GM10266 (cell line): ENCODE results near the gene KCNIP4.
"Not testable (repeated sequence)": the region's sequence is repeated elsewhere in the genome, so short reads cannot be mapped to it uniquely, and the experiment has no call there.

ENCODE experiments used
- DNase-seq: peaks from one replicate; pipeline ENCODE4 v3.0.0; 2012; ENCODE audit errors: extremely low spot score
- TF ChIP-seq, protein P1 (sequence below): IDR thresholded peaks from 2 replicates; pipeline ENCODE4 v1.5.1; 2012; ENCODE audit warnings: mild to moderate bottlenecking, low read depth; ENCODE audit not compliant: control insufficient read depth, insufficient read depth; ENCODE audit errors: missing control alignments

KCNIP4 gene

DNA sequence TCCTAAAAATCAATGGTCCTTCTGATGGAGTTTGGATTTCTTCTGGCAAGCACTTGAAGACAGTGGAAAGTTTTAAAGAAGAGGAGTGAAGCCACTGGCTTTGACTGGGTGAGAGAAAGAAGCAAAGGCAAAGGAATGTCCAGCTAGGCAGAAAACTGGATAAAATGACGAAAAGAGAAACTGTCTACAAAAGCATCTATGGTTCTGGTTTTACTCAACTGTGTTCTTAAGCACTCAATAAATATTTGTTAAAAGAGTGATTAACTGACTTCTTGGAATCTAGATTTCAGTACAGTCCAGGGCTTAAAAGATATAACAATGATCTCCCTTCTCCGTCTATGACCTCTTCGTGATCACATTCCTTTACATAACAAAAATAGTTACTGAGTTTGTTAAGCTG, 1195.9 kb downstream of the KCNIP4 start:
- DNase-seq: no peak
- TF ChIP-seq, protein P1, sequence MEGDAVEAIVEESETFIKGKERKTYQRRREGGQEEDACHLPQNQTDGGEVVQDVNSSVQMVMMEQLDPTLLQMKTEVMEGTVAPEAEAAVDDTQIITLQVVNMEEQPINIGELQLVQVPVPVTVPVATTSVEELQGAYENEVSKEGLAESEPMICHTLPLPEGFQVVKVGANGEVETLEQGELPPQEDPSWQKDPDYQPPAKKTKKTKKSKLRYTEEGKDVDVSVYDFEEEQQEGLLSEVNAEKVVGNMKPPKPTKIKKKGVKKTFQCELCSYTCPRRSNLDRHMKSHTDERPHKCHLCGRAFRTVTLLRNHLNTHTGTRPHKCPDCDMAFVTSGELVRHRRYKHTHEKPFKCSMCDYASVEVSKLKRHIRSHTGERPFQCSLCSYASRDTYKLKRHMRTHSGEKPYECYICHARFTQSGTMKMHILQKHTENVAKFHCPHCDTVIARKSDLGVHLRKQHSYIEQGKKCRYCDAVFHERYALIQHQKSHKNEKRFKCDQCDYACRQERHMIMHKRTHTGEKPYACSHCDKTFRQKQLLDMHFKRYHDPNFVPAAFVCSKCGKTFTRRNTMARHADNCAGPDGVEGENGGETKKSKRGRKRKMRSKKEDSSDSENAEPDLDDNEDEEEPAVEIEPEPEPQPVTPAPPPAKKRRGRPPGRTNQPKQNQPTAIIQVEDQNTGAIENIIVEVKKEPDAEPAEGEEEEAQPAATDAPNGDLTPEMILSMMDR: no peak

DNA sequence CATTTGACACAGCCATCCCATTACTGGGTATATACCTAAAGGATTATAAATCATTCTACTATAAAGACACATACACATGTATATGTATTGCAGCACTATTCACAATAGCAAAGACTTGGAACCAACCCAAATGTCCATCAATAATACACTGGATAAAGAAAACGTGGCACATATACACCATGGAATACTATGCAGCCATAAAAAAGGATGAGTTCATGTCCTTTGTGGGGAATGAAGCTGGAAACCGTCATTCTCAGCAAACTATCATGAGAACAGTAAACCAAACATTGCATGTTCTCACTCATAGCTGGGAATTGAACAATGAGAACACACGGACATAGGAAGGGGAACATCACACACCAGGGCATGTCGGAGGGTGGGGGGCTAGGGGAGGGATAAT, 1202.6 kb downstream of the KCNIP4 start:
- not testable (repeated sequence) for DNase-seq

DNA sequence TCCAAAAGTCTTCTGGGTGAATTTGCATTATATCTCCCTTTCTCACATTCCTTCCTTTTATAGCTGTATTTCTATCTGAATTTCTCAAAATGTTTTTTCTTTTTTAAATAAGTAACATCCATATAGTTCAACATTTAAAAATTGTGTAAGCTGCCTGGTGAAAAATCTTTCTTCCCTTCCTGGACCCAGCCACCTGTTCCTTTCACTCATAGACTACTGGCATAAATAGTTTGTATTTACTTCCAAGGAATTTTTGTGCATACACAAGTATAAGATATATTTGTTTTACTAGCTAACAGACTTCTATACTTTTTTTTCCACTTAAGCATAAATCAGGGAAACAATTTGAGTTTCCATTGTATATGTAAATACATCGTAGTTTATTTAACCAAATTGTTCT, 1212.6 kb downstream of the KCNIP4 start:
- no peak for DNase-seq
- TF ChIP-seq, protein P1: no peak

DNA sequence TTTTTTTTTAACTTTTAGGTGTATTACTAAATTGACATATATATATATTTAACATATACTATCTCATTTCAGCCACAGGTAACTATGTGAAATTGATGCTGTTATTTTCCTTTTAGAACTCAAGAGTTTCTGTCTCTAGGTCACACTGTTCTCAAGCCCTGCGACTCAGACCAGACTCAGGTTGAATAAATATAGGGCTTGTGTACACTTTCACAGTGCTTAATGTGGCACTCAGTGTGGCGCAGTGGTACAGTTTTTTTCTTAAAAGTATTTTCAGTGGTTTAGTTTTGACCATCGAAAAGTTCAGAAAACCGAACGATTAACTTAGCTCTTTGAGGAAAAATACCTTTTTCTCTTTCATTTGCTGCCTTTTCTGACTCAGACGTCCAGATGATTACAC, 1223.7 kb downstream of the KCNIP4 start:
- no peak for DNase-seq
- TF ChIP-seq, protein P1: no peak

DNA sequence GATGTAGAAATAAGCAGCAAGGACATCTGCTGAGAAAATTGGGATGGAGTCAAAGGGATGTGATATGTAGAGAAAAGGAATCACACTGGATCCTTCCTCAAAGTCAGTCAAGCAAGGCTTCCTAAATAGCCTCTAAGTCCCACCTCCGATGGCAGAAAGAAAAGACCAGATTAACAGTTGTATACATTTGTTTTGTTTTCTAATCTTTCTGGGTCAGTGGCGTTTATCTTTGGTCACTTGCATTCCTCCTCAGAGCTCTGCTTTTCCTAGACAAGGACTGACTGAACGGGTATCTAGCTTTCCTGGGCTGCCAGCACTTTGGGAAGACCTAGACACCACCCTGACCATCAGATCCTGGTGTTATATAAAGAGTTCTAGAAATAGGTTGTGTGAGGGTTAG, 1225.1 kb downstream of the KCNIP4 start:
- TF ChIP-seq, protein P1: no peak
- no peak for DNase-seq

DNA sequence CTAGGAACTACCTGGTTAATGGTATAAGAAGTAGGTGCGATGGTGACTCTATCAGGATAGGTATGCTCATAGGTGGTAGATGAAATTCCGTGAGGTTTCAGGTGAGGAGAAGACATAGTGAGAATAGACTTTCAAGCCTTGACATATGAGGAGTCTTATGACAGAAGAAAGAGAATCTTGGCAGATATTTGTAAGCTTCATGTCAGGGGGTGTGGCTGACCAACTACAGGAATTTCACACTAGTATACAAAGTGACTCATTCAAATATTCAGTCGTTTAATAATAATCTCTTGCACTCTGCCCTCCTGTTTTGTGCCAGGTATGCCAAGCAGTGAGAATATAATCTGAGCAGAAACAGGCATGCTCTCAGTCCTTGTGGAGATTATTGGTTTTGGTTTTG, 1225.6 kb downstream of the KCNIP4 start:
- no peak for DNase-seq

DNA sequence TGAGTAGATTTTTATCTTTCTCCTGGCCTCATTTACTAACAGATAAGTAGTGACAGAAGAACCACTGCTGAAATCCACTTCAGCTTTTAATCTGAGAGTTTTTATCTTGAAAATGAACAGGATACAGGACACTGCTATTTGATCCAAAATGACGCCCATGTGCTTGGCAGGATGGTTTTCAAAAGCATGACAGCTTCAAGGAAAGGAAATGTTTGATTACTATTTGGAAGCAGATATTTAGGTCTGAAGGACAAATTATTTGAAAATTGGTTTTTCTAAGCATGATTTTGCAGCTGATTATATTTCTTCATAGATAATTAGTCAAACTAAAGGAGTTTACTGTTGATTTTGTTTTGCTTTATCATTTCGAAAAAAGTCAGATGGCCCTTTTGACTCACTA, 1237.2 kb downstream of the KCNIP4 start:
- DNase-seq: no peak
- TF ChIP-seq, protein P1: no peak

More for the DNA sequence above, 1225.6 kb downstream of the KCNIP4 start:
- TF ChIP-seq, protein P1: no peak
